Measurements from ENCODE around the gene ANKRD36C.
"Not testable (repeated sequence)": the region's sequence is repeated elsewhere in the genome, so short reads cannot be mapped to it uniquely, and the experiment has no call there.

- TF ChIP-seq, protein P1, sequence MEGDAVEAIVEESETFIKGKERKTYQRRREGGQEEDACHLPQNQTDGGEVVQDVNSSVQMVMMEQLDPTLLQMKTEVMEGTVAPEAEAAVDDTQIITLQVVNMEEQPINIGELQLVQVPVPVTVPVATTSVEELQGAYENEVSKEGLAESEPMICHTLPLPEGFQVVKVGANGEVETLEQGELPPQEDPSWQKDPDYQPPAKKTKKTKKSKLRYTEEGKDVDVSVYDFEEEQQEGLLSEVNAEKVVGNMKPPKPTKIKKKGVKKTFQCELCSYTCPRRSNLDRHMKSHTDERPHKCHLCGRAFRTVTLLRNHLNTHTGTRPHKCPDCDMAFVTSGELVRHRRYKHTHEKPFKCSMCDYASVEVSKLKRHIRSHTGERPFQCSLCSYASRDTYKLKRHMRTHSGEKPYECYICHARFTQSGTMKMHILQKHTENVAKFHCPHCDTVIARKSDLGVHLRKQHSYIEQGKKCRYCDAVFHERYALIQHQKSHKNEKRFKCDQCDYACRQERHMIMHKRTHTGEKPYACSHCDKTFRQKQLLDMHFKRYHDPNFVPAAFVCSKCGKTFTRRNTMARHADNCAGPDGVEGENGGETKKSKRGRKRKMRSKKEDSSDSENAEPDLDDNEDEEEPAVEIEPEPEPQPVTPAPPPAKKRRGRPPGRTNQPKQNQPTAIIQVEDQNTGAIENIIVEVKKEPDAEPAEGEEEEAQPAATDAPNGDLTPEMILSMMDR (IDR thresholded peaks at IDR 0.05) = not testable (repeated sequence)
- TF ChIP-seq EZH2phosphoT487, EZH2 (IDR thresholded peaks at IDR 0.05): not testable (repeated sequence)
Measured at GRCh38 chr2:95867929-95868328, 123.7 kb downstream of the ANKRD36C start.
